CD4-positive, alpha-beta T cell treated with Interleukin-4 for 1 hour (primary cell): ENCODE measurements around the gene PIP5K1B.

ENCODE experiments used
- DNase-seq, 2 donors: peaks; one replicate each; pipeline ENCODE4 v3.0.0-alpha.2; 2020 to 2022

Gene PIP5K1B

GRCh38 chr9:68778635-68779034, 73.6 kb downstream of the PIP5K1B start:
- no peak for DNase-seq

GRCh38 chr9:68779558-68780379, 74.7 kb downstream of the PIP5K1B start:
- DNase-seq = peak; percentile 94 to 95

GRCh38 chr9:68780380-68780712, 75.3 kb downstream of the PIP5K1B start:
- no peak for DNase-seq

DNA sequence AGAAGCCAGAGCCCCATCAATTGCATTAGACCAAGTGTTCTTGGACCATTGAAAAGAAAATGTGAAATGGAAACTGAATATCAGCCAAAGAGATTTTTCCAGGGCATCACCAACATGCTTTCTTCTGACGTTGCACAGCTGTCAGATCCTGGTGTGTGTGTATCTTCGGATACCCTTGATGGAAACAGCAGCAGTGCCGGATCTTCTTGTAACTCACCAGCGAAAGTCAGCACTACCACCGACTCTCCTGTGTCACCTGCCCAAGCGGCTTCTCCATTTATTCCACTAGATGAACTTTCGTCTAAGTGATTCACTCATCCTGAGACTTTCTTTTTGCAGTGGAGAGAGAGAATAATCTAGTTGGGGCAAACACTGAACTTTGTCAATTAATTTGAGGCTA, 75.7 kb downstream of the PIP5K1B start:
- peak in 1 of 2 donors; percentile 14 for DNase-seq

DNA sequence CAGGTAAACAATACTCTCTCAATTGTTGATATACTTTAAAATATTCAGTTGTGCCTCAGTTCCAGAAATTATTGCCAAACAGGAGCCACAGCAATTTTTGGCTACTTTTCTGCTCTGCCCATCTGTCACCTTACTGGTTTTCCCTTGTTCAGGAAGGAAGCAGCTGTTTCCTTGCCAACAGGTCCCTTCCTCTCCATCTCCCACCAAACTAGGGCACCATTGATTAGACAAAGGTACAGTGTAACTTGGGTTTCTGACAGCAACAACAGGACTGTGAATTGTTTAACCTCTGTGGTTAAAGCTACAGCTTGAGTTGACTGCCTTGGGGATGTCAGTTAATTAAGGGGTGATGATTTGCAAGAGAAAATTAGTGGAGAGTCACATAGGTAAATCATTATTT, 76.9 kb downstream of the PIP5K1B start:
- DNase-seq = no peak

DNA sequence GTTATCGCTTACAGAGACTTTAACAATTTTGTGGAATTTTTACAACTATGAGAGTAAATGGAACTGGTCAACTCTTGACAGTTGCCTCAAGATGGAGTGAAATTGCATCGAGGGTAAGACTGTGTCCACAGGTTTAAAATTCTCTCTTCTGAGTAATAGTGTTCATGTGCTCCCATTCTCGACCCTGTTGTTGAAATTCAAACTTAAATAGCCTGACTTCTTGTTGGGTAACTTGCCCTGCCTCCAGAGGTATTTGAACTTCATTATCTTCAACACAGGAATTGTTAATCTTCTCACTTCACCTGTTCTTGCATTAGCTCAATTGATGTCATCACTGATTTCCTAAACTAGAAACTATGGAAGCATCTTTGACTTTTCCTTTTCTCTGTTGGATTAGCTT, 77.5 kb downstream of the PIP5K1B start:
- no peak for DNase-seq

- DNase-seq = no peak
Observed at GRCh38 chr9:68785965-68786364, 80.9 kb downstream of the PIP5K1B start.

GRCh38 chr9:68791169-68791568, 86.1 kb downstream of the PIP5K1B start:
- no peak for DNase-seq

- DNase-seq = no peak
Observed at GRCh38 chr9:68793605-68794343, 88.7 kb downstream of the PIP5K1B start.

- DNase-seq = no peak
Observed at GRCh38 chr9:68794898-68795297, 89.9 kb downstream of the PIP5K1B start.

GRCh38 chr9:68795411-68795810, 90.4 kb downstream of the PIP5K1B start:
- DNase-seq = no peak

DNA sequence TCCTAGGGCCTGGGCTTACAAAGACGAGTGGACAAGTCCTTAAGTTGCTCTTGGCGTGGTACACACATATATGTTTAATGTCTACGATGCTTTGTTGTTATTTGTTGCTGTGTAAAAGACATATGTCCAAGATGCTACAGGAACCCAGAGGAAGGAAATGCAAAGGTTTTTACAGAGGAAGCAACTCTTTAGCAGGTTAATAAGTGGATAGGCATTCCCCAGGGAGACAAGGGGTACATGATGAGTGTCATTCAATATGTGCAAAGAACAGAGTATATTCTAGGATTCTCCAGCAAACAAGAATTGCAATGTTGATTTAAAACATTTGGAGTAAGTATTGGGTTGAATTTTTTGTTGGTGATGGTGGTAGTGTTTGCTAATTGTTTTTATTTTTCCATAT, 92.1 kb downstream of the PIP5K1B start:
- DNase-seq = no peak

DNA sequence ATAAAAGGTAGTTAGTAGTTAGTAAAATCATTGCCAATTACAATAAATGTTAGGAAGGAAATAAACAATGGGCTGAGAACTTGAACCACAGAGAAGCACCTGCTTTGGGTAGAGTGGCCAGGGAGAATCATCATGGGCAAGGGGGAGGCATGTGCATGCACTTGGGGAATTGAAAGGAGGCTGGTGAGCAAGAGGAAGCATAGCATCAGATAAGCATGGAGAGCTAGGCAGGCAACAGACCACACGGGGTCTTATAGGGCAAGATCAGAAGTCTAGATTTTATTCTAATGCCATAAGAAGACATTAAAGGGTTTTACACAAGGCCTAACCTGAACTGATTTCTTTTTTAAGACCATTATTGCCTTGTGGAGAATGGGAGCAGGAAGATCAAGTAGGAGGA, 93.4 kb downstream of the PIP5K1B start:
- DNase-seq = no peak

GRCh38 chr9:68800836-68801235, 95.8 kb downstream of the PIP5K1B start:
- no peak for DNase-seq

DNA sequence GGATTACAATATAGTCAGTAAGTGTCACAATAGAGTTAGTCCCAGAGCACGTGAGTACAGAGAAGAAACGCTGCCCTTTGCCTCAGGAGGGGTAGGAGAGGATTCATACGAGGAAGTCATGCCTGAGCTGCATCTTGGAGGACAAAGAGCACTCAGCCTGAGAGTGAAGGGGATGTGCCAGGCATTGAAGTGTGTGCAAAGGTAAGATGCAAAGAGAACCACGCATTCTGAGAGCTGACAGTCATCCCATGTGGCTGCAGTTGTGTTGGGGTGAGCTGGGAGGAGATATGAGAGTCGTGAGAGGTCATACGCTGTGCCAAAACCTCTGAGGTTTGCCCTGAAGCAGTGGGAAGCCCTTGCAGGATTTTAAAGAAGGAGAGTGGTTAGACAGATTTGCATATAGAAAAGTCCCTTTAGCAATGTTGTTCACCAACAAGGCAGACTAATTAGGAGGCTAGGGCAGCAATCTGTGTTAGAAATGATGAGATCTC, 97.5 kb downstream of the PIP5K1B start:
- no peak for DNase-seq

DNA sequence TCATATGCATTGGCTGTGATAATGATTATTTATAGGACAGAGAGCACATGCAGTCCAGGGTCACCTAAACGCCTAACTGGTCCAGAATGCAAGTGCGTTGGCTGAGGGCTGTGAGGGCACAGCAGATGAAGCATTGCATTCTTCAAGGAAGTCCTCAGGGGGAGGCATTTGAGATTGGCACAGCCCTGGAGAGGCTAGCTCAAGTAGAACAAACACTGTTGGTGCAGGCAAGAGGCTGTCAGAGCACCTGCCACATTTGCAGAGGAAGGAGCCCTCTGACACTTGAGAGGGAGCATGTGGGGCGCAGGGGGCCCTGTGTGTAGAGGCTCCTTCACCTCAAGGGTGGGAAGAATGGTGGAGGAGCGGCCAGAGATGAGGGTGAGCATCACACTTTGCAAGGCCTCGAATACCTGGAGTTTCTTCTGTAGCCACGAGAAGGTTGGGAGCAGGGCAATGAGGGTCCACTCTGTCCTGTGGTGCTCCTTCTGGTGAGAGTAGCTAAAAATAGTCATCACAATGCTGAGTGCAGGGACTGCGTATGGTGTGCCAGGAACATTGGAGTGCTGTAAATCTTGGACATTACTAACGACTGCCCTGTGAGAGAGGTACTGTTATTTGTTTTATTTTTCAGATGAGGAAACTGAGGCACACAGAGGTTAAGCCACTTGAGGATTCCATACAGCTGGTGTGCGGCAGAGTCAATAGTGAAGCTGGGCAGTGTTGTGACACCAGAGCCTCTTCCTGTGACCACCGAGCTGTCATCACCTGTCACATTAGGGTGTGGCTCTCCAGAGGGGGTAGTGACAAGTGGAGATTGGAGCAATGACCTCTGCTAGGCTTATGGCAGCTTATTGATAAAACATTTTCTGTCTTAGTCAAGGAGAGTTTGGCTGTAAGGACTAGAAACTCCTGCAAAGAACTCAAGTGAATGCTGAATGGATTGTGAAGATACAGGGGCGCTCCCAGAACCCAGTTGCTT, 100.2 kb downstream of the PIP5K1B start:
- DNase-seq = no peak

DNA sequence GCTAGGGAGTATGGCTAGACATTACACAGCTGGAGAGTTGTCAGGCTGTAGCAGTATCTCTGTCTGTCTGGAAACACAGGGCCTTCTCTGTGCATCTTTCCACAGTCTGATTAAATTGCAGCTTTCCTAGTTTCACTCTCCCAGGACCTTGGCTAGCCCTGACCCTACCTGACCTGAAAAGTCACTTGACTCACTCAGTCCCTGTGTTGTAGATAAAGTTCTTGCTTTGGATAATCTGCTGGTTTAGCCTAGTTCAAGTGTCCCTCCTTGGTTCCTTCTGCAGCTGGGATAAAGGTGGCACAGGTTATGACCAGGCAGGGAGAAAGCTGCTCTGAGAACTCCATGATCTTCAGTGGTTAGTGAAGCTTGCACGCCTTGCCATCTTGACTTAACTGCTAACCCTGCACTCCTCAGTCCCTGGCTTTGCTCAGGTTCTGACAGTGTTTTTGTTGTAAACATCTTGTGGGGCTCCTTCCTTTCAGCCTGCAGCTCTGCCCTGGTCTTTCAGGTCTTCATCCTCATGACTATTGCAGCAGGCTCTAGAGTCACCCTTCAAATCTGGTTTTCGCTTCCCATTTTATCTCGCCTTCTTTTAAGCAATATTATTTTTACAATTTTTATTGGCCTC, 101.0 kb downstream of the PIP5K1B start:
- DNase-seq = no peak

- no peak for DNase-seq
Observed at GRCh38 chr9:68808338-68808890, 103.4 kb downstream of the PIP5K1B start.

GRCh38 chr9:68817079-68817875, 112.2 kb downstream of the PIP5K1B start:
- DNase-seq = no peak

DNA sequence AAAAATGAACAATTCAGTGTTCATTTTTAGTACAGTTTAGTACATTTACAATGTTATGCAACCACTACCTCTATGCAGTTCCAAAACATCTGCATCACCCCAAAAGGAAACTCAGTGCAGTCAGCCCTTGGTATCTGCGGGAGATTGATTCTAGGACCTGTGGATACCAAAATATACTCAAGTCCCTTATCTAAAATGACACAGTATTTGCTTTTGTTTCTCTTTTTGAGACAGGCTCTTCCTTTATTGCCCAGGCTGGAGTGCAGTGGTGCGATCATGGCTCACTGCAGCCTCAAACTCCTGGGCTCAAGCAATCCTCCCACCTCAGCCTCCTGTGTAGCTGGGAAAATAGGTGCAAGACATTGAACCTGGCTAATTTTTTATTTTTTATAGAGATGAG, 114.0 kb downstream of the PIP5K1B start:
- DNase-seq = no peak

- DNase-seq = no peak
Observed at GRCh38 chr9:68821911-68822310, 116.9 kb downstream of the PIP5K1B start.
